GM21381 (cell line): ENCODE measurements around the gene ELAC2.

Experiments
- ATAC-seq: cut with Tn5 transposase; IDR thresholded peaks from one replicate; pipeline ENCODE4 v1.9.1; 2021; ENCODE audit warnings: mild to moderate bottlenecking, moderate library complexity; ENCODE audit not compliant: unreplicated experiment

ELAC2 gene

GRCh38 chr17:12963505-12963904, 54.3 kb downstream of the ELAC2 start:
- ATAC-seq, result no peak

GRCh38 chr17:12961655-12962054, 56.2 kb downstream of the ELAC2 start:
- no peak for ATAC-seq

DNA sequence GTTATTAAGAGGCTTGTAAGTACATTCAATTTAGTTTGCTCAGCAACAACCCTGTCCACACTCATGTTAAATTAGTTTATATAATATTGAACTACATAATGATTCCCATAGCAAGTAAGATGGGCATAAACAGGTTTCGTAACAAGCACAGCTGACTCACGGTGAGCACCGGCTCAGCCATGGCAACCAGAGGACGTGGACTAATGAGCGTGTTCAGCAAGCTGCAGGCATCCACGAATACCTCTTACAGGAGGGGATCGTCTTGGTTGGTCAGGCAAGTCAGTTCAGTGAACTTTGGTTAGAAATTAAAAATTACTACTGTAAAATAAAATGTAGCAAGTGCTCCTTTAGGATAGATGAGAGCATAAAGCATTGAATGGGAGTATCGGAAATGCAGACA, 58.4 kb downstream of the ELAC2 start:
- ATAC-seq, result no peak

DNA sequence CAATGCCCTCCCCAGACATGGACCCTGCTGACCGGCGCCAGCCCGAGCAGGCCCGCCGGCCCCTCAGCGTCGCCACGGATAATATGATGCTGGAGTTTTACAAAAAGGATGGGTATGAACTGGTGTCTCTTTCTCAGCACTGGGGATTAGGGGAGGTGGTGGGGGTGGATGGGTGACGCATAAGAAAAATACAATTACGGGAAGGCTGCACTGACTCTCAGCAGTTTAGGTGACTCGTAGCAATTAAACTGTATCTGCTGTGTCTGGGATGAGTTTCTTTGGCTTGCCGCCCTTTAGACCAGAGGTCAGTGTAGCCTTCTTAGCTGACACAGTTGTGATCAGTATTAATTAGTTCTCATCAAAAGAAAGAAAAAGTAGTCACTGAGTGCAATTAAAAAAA, 59.0 kb downstream of the ELAC2 start:
- ATAC-seq, result no peak

DNA sequence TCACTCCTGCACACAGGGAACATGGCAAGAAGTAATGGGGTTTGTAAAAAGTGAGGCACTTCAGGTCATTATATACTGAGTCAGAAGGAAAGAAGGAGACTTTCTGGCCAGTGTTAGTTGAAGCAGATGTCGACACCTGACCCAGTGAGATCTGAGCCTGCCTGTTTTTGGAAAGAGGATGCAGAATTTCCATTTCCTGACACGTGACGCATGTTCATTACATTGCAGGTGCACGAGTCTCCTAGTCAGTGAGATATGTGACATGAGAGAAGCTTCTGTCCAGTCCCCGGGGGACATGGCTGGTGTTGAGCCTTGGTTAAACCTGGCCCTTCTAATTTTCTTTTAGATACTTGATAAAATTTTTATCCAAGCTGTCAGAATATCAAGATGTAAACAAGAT, 62.3 kb downstream of the ELAC2 start:
- ATAC-seq, result no peak

DNA sequence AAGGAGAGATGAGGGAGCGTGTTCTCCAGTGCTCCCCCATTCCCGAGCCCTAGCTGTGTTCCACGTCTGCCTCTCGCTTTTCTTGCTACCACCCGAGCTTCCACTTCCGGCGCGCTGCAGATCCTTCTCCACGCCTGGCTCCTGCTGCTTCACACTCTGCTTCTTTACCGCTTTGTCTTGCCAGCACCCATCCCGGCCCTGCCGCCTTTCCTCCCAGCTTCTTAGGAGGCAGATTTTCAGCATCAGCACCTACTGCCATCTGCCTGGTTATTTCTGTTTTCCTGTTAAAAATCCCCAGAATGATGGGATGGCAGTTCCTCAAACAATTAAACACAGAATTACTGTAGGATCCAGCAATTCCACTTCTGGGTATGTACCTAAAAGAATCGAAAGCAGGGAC, 64.7 kb downstream of the ELAC2 start:
- no peak for ATAC-seq

GRCh38 chr17:12952012-12952411, 65.8 kb downstream of the ELAC2 start:
- ATAC-seq, result no peak

DNA sequence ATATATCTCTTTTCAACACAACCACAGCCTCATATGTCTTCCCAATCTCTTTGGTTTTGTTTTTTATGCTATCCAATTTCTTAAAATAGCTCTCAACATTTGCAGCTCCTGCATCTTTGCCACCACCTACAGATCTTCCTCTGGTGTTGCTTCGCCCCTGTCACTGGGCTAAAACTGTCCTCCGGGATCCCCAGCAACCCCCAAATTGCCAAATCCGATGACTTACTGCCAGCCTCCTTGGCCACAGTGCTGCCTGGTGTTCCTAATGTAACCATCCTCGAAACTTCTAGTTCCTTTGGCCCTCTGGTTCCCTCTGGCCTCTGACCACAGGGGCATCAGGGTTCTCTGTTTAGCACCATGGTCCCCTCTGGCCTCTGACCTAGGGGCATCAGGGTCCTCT, 70.8 kb downstream of the ELAC2 start:
- ATAC-seq, result no peak
